GM21619 (cell line): ENCODE results near the gene SPAG16.

Source experiments
- ATAC-seq: cut with Tn5 transposase; IDR thresholded peaks from one replicate; pipeline ENCODE4 v1.9.1; 2021; ENCODE audit not compliant: unreplicated experiment

Gene SPAG16

DNA sequence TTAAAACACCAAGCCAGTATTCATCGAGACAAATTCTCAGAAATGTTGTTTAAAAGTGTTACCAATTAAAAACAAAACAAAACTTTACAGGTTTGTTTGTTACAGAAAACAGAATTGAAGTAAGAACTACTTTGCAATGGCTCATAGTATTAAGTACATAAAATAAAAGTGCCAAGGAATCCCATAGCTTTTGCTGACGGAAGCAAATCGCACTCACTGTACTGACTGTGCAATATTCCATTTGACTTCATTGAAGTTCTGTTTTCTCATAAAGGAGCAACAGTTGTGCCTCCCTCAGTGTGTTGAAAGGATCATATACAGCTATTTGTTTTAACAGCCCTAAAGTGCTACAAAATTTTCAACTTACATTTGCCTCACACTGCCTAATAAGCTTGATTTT, 507.8 kb downstream of the SPAG16 start:
- no peak for ATAC-seq

DNA sequence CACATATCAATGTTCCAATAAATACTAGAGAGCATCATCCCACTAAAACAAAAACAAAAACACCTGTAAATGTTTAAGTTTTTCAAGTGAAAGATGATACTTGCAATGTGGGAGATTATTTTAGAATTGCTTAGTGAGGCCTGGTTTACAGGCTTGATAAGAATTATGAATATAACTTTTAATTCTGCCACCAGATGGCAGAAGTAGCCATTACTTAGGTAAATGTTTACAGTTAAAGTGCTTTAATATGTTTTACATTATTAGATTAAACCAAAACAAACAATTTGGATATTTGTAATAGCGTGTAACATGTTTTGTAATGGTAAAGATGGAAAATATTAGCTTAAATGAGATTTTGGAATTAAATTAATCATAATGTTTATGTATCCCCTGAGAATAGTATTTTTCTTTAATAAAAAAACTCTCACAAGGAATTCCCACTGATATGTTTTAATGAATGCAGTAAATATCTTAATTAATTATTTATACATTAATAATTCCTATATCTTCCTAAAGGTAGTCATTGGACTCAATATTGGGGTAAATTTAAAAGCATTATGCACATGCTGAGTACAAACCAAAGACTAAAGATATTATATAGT, 522.0 kb downstream of the SPAG16 start:
- ATAC-seq, result no peak

DNA sequence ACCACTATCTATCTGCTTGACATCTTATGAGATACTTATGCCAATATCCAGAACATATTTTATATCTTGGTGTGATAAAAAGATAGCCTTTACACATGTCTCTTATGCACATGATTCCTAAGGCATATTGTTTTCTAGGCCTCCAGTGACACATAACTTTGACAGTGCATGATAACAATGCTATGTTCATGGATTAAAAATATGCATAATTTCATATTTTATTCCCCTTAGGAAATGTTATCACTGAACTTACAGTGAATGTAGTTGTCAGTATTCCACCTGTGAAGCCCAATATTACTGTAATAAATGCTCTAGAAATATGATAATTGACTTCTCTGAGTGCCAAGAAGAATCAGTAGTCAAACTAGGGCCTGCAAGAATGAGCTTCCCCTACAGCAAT, 532.3 kb downstream of the SPAG16 start:
- no peak for ATAC-seq

DNA sequence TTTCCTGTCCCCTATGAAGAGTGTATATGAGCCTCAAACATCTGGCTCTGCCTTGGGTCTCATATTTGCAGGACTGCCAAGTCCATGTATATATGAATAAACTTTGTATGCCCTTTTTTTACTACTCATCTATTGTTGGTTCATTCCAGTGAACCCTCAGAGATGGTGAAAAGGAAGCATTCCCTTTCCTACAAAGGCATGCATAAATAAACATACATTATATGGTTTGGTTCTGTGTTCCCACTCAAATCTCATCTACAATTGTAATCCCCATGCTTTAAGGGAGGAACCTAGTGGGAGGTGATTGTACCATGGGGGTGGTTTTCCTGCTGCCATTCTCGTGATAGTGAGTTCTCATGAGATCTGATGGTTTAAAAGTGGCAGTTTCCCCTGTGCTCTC, 534.2 kb downstream of the SPAG16 start:
- ATAC-seq, result no peak

DNA sequence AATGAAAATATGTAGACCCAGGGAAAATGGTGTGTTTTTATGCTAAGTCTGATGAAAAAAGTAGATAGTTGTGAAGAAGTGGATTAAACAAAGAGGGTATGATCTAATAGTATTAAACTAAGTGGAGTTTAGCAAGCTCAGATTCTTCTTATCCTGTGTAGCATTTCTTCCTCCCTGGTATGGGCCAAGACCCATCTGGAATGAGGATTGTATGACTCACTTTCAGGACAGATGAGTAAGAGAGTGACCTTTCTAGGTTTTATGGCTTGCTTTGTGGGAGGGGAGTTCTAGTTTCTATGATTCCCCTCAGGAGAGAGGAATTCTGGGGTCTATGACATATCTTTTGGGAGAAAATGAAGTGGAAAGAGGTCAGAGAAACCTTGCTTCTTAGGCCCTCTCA, 550.1 kb downstream of the SPAG16 start:
- ATAC-seq, result no peak

DNA sequence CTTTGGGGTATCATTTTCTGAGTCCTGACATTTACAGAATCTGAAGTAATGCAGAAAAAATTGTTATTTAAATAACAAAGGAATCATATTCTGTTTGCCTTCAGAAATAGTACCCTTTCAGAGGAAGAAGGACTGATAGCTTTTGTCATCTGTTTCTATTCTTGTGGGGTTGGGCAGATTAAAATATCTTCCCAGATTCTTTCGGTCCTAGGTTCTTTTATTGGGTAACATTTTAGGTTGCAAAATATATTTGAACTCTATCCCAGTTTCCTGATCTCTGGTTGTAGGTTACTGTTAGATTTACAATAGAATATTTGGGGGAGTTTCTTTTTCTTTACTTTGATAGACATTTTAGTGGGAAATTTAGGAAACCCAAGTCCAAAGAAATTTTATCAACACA, 550.5 kb downstream of the SPAG16 start:
- no peak for ATAC-seq

DNA sequence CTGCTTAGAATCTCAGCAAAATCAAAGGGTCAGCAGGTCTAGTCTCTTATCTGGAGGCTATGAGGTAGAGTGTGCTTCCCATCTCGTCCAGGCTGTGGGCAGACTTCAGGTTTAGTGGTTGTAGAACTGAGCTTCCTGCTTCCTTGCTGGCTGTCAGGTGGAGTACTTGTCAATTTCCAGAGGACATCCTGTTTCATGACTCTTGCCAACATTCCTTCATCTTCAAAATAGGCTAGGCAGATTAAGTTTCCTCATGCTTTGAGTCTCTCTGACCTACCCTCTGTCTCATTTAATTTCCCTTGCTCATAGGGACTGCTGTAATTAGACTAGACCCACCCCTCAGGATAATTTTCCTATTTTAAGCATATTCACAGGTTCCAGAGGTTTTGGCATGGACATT, 562.6 kb downstream of the SPAG16 start:
- ATAC-seq, result no peak

DNA sequence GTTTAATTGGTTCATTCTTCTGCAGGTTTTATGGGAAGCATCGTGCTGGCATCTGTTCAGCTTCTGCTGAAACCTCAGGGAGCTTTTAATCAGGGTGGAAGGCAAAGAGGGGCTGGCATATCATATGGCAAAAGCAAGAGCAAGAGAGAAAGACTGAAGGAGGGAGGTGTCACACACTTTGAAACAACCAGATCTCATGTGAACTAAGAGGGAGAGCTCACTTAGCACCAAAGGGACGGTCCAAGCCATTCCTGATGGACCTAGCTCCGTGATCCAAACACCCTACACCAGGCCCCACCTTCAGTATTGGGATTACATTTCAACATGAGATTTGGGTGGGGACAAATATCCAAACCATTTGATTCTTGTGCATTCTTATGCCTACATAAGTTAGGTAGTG, 563.1 kb downstream of the SPAG16 start:
- ATAC-seq, result no peak

DNA sequence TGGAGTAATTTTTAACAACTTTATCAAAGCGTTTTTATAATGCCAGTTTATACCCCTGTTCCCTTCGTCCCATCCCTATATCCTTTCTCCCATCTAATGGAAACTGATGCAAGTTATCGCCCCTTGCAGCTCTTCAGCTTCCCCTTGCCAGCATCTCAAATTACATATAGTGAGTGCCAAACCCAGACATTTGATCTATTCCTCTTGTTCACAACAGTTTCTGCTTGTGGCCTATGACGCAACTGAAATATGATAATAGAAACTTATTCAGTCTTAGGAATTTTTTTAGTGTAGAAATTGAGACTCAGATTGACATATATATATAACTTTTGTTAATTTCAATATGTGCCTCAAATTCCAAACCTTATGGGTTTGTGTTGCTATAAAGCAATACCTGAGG, 564.4 kb downstream of the SPAG16 start:
- ATAC-seq, result no peak

DNA sequence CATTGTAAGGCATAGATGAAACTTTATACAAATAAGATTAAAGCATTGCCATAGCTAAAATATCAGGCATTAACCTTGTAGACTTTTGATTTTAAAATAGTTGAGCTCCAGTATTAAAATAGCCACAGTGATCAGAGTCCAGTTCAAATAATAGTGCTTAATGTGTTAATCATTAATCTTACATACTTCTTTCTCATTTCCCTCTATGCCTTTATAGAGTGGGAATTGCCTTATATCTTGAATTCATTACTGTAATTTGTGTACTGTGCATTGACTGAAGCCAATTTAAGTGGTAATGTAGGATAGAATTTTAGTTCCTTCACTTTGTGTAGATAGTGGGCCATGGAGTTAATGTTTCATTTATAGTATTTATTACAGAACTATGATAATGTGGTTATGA, 577.4 kb downstream of the SPAG16 start:
- ATAC-seq, result no peak

DNA sequence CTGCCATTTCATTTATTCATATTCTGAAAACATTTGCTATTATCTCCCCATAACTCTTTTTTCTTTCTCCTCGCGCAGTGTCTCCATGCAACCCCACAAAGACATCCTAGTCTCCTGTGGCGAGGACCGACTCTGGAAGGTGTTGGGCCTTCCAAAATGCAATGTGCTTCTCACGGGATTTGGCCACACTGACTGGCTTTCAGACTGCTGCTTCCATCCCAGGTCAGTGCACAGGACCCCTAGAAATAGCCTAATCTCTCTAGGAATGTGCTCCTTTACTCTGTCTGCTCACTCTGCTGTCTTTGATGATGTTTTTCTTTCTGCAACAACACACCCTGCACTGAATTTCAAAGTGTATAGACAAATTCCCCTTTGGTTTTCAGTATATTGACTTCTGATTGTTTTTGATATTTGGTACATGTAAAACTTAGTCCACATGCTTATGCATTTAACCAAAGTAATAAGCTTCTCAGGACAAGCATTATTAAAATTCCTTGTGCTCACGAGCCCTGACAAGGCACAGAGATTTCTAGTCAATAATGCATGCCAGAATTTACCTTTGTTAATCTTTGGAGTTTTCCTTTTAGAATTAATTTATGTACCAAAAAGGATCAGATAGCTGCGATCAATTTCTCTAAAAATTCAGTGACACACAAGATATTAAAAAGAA, 578.3 kb downstream of the SPAG16 start:
- ATAC-seq, result no peak

DNA sequence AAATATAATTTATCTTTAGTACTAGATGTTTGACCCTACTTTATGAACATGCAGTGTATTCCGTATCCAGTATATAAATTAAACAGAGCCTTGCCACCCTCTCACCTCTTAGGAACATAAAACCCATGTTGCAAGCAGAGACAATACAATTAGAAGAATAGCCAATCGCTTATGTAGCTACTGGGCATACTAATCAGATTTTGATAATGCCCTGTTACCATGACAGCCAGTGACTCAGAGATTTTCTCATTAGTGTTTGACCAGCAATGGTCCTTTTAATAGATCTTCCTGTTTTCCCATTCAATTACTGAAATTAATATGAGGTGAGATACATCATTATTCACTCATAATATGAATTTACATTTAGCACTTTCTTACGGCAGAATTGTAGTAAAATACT, 579.3 kb downstream of the SPAG16 start:
- no peak for ATAC-seq

DNA sequence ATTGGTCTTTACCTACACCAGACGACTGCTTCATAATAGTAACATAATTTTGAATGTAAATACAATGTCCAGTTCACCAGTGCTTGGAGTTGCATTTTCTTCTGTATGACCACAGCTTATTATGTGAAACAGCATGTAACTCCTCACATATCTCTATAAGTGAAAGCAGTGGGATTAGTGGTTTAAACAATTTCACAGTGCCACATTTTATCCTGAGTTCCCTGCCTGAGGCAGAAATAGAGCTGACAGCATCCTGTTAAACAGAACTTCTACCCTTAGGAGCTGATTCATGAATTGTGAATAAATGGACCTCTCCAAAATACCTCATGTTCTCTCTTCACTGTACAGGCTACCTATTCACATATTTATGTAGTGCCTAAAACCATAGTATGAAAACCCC, 584.3 kb downstream of the SPAG16 start:
- no peak for ATAC-seq

DNA sequence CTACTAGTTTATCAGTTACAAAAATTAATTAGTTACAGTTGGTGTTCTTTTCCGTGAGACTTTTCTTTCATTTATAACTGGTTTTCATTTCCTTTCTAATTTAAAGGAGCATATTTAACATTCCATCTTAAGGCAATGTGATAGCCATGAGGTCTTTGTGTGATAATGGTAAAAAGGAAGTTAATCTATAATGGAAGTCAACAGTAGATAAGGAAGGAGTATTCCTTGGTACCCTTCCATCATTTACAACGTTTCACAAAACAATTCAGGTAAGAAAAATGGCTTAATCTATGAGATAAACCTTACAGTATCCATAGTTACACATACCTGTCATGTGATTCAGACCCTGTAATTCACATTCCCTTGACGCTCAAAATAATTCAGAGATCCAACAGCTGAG, 601.2 kb downstream of the SPAG16 start:
- no peak for ATAC-seq

DNA sequence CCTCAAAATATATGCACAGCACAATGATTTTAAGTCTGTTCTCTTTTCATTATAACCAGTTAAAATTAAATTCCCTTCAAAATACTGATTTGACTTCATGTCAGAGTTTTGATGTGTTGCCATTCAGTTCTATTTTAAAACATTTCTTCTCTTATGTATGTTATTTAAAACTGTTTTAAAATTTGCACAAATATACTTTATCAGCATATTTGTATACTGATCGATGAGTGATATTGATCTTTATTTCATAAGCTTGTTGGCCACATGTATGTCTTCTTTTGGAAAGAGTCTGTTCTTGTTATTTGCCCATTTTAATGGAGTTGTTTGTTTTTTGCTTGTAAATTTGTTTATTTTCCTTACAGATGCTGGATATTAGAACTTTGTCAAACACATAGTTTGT, 630.2 kb downstream of the SPAG16 start:
- ATAC-seq, result no peak

DNA sequence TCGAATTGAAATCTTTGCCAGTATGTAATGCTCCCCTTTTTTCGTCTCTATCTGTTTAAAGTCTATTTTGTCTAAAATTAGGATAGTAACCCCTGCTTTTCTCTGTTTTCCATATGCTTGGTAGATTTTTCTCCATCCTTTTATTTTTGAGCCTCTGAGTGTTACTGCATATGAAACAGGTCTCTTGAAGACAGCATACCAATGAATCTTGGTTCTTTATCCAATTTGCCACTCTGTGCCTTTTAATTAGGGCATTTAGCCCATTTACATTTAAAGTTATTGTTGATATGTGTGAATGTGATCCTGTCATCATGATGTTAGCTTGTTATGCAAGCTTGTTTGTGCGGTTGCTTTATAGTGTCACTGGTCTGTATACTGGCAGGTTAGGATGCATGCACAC, 635.8 kb downstream of the SPAG16 start:
- no peak for ATAC-seq

DNA sequence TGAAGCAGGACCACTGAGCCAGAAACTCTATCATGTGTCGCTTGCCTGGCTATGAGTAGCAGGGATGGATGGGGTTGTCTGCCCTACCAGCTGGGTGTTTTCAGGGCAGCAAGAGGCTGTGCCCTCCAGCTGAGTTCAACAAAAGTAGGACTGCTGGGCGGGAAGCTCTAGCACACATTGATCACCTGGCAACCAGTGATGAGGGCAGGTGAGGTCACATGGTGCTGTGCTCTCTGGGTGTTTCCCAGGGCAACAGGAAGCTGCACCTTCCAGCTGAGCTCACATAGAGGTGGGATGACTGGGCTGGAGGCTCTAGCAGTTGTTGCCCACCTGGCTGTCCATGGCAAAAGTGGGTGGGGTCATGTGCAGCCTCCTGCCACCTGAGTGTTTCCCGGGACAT, 639.3 kb downstream of the SPAG16 start:
- no peak for ATAC-seq

DNA sequence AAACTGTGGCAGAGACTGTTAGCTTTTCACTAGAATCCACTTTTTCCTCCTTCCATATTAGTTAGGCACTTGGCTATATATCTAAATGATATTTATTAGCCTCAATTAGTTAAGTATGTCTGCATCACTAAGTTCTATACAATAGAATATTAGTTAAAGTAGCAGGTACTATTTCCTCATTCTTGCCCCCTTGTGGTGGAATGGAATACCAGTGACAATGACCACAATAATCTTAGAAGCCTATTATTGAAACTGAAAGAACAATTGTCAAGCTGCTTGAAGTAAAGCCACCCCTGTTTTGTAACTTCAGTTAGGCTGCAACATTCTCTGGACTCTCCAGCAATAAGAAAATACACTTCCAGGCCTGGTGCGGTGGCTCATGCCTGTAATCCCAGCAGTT, 650.3 kb downstream of the SPAG16 start:
- ATAC-seq, result peak; percentile 98

DNA sequence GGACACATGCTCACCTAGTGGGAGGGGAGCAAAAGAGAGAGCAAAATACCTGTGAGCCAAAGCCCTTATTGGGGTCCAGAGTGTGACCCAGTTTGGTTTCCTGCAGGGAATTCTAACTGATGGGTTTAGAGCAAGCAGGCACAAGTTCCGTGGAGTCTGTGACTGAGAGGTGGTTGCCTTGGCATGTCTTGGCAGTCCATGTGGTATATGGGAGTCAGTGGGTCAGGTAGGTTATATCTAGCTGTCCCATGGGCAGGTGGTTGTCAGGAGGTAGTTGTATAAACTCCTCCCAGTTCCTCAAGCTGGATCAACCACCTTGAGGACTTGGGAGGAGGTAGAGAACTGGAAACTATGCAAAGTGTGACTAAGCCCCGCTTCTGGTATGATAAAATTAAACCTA, 673.8 kb downstream of the SPAG16 start:
- no peak for ATAC-seq

DNA sequence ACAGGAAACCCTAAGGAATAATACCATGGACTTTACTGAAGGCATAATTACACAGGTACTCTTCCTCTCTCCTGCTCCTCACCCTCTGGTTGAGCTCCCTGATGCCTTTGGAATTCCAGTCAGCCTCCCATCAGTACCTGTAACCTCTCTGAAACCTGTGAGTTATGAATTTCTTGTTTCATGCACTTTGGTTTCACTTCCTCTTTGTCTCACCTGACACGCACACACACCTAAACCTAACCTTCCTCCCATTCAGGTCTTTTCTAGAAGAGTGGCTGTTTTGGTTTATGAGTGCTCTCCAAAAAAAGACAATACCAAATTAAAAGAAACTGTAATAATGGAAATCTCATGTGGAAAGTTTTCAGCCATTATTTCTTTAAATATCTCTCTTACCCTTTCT, 675.3 kb downstream of the SPAG16 start:
- no peak for ATAC-seq

DNA sequence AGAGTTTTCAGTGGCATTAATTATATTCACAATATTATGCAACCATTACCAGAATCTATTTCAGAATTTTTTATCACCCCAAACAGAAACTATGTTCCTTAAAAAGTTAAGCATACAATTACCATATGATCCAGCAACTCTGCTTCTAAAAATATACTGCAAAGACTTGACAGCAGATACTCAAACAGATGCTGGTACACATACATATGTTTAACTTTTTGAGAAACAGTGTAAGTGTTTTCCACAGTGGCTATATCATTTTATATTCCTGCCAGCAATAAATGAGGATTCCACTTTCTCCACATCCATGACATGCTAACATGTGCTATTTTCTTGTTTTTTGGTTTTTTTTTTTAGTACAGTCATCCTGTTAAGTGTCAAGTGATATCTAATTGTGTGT, 687.3 kb downstream of the SPAG16 start:
- no peak for ATAC-seq

DNA sequence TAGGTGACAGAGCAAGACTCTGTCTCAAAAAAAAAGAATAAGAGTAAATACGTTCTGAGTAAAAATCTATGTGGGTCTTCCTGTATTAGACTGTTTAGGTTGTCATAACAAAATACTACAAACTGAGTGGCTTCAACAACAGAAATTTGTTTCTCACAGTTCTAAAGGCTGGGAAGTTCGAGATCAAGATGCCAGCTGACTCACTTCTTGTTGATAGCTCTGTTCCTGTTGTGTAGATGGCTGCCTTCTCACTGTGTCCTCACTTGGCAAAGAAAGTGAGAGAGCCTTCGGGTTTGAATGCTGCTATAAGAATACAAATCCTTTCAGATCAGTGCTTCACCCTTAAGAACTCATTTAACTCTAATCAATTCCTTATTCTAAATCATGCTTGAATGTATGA, 696.6 kb downstream of the SPAG16 start:
- ATAC-seq, result no peak

DNA sequence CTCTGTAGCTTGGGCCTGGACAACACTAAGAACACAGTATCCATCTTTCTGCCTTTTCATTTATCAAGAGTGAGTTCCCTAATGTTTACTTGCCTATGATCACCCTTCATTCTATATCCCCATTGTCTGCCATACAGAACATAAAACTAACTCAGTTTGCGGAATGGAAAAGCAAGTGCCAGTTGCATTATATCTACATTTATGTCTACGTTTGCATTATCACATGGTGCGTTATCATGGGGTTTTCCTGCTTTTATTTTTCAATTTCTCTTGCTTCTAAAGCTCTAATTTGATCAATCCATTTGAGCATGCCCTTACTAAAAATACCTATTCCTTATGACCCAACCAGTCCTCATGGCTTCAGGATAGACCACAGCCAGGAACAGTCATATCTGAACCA, 704.9 kb downstream of the SPAG16 start:
- ATAC-seq, result no peak
